Measurements from ENCODE around the gene ATP2C2. TPM values are rescaled to one million over a fixed set of nuclear protein-coding genes. Genes with fewer than 3 reads are reported as not detected.

ATP2C2 gene
- total RNA-seq, 1 experiment from 2014 or later = 0.67 TPM

DNA sequence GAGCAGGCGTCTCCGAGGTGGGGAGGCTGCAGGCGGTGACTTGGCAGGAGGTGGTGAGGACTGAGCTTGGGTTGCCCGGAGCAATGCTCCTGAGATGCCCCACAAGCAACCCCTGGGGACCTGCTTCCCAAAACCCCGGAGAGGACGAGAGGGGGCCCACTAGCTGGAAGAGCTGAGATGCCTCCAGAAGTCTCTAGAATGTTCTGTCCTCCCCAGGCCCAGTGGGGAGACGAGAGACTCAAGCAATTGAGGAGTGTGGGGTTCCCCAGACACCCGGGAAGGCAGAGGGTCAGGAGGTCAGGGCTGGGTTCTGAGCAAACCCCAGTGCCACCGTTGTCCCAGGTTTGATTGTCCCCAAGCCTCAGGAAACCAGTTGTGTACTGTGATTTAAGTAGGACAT, 21.2 kb upstream of the ATP2C2 start:
- intact Hi-C loops (cut with micrococcal nuclease; ENCODE audit: unreplicated experiment) = no loop called here
- ATAC-seq (no peak), DNase-seq (ENCODE audit: low read depth, low spot score) (no peak)
- Histone ChIP-seq H3K4me3 (ENCODE audit: low read depth in 2 of 2, low read length in 2 of 2) (no peak overlapping the region), H3K9me3 (ENCODE audit: control insufficient read depth, insufficient read depth, low read depth, low read length) (no peaks in the 10 kb centered on the region), H3K4me1 (ENCODE audit: control insufficient read depth, insufficient read depth, low read length) (no peaks in the 10 kb centered on the region), H3K36me3 (ENCODE audit: control insufficient read depth, insufficient read depth, low read length) (no peaks in the 10 kb centered on the region), H3K27me3 (ENCODE audit: control insufficient read depth, insufficient read depth, low read length) (no peaks in the 10 kb centered on the region), H3K27ac (ENCODE audit: low read length) (no peak overlapping the region)
- in situ Hi-C loops (cut with HindIII; ENCODE audit: low pct_unique_long_range_greater_than_20kb, low sequenced_read_pairs) = no loop called here
- TF ChIP-seq, protein P1, sequence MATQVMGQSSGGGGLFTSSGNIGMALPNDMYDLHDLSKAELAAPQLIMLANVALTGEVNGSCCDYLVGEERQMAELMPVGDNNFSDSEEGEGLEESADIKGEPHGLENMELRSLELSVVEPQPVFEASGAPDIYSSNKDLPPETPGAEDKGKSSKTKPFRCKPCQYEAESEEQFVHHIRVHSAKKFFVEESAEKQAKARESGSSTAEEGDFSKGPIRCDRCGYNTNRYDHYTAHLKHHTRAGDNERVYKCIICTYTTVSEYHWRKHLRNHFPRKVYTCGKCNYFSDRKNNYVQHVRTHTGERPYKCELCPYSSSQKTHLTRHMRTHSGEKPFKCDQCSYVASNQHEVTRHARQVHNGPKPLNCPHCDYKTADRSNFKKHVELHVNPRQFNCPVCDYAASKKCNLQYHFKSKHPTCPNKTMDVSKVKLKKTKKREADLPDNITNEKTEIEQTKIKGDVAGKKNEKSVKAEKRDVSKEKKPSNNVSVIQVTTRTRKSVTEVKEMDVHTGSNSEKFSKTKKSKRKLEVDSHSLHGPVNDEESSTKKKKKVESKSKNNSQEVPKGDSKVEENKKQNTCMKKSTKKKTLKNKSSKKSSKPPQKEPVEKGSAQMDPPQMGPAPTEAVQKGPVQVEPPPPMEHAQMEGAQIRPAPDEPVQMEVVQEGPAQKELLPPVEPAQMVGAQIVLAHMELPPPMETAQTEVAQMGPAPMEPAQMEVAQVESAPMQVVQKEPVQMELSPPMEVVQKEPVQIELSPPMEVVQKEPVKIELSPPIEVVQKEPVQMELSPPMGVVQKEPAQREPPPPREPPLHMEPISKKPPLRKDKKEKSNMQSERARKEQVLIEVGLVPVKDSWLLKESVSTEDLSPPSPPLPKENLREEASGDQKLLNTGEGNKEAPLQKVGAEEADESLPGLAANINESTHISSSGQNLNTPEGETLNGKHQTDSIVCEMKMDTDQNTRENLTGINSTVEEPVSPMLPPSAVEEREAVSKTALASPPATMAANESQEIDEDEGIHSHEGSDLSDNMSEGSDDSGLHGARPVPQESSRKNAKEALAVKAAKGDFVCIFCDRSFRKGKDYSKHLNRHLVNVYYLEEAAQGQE (IDR thresholded peaks at IDR 0.05; ENCODE audit: insufficient read depth in 1 of 2, low read depth in 2 of 2, low read length in 1 of 2) = no peak
- TF ChIP-seq SIN3A (IDR thresholded peaks at IDR 0.05; ENCODE audit: borderline replicate concordance, insufficient read depth, low read depth, low read length) (no peak), POLR2AphosphoS5 (IDR thresholded peaks at IDR 0.05; ENCODE audit: low read depth, low read length) (no peak), TCF7L2 (IDR thresholded peaks at IDR 0.05; ENCODE audit: low read depth, low read length) (no peak)
- TF ChIP-seq, protein P2, sequence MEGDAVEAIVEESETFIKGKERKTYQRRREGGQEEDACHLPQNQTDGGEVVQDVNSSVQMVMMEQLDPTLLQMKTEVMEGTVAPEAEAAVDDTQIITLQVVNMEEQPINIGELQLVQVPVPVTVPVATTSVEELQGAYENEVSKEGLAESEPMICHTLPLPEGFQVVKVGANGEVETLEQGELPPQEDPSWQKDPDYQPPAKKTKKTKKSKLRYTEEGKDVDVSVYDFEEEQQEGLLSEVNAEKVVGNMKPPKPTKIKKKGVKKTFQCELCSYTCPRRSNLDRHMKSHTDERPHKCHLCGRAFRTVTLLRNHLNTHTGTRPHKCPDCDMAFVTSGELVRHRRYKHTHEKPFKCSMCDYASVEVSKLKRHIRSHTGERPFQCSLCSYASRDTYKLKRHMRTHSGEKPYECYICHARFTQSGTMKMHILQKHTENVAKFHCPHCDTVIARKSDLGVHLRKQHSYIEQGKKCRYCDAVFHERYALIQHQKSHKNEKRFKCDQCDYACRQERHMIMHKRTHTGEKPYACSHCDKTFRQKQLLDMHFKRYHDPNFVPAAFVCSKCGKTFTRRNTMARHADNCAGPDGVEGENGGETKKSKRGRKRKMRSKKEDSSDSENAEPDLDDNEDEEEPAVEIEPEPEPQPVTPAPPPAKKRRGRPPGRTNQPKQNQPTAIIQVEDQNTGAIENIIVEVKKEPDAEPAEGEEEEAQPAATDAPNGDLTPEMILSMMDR (IDR thresholded peaks at IDR 0.05) = no peak
- CTCF ChIA-PET = no interaction called here
- POLR2A ChIA-PET = no interaction called here
- BruUV-seq (replicated peaks) = no TSS peak

- POLR2A ChIA-PET = no interaction called here
- H3K36me3 ChIP-seq (ENCODE audit: control insufficient read depth, insufficient read depth, low read length) = no peaks in the 10 kb centered on the region
- TF ChIP-seq, protein P2 (IDR thresholded peaks at IDR 0.05) = no peak
- TF ChIP-seq POLR2AphosphoS5 (IDR thresholded peaks at IDR 0.05; ENCODE audit: low read depth, low read length) (no peak), TCF7L2 (IDR thresholded peaks at IDR 0.05; ENCODE audit: low read depth, low read length) (no peak), SIN3A (IDR thresholded peaks at IDR 0.05; ENCODE audit: borderline replicate concordance, insufficient read depth, low read depth, low read length) (no peak)
- TF ChIP-seq, protein P1 (IDR thresholded peaks at IDR 0.05; ENCODE audit: insufficient read depth in 1 of 2, low read depth in 2 of 2, low read length in 1 of 2) = no peak
- H3K27me3 ChIP-seq (ENCODE audit: control insufficient read depth, insufficient read depth, low read length) = no peaks in the 10 kb centered on the region
- no TSS peak for BruUV-seq (replicated peaks)
- H3K9me3 ChIP-seq (ENCODE audit: control insufficient read depth, insufficient read depth, low read depth, low read length) = no peaks in the 10 kb centered on the region
- no peak overlapping the region for H3K4me3 ChIP-seq (ENCODE audit: low read depth in 2 of 2, low read length in 2 of 2)
- no peak for DNase-seq (ENCODE audit: low read depth, low spot score)
- no peak overlapping the region for H3K27ac ChIP-seq (ENCODE audit: low read length)
- intact Hi-C loops (cut with micrococcal nuclease; ENCODE audit: unreplicated experiment) = no loop called here
- no peaks in the 10 kb centered on the region for H3K4me1 ChIP-seq (ENCODE audit: control insufficient read depth, insufficient read depth, low read length)
- CTCF ChIA-PET = no interaction called here
- in situ Hi-C loops (cut with HindIII; ENCODE audit: low pct_unique_long_range_greater_than_20kb, low sequenced_read_pairs) = no loop called here
- ATAC-seq = no peak
Measured at GRCh38 chr16:84348386-84348888, 19.9 kb upstream of the ATP2C2 start.

All from Panc1 (cell line).